HG02571 (cell line): Measurements from ENCODE around the gene MRLN.

Source experiments
- ATAC-seq: cut with Tn5 transposase; IDR thresholded peaks from one replicate; pipeline ENCODE4 v1.9.1; 2021; ENCODE audit warnings: mild to moderate bottlenecking, moderate library complexity; ENCODE audit not compliant: unreplicated experiment

MRLN gene

DNA sequence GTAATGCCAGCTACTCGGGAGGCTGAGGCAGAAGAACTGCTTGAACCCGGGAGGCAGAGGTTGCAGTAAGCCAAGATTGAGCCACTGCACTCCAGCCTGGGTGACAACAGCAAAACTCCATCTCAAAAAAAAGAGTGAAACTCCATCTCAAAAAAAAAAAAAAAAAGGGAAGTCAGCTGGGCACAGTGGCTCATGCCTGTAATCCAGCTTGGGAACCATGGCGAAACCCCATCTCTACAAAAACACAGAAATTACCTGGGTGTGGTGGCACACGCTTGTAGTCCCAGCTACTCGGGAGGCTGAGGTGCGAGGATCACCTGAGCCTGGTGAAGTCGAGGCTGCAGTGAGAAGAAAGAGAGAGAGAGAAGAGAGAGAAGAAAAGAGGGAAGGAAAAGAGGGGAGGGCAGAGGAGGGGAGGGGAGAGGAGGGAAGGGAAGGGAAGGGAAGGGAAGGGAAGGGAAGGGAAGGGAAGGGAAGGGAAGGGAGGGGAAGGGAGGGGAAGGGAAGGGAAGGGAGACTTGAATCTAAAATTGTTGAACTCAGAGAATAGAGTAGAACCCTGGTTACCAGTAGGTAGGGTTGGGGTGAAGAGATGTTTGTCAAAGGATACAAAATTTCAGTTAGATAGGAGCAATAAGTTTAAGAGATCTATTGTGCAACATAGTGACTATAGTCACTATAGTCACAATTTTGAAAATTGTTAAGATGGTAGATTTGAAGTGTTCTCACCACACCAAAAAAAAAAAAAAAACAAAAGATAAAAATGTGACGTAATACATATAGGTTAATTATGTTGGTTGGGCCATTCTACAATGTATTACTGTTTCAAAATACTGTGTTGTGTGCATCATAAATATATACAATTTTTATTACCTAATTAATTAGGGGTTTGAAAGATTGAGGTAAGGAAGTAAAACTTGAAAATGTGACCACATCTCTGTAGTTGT is 46.1 kb downstream of the MRLN start:
- ATAC-seq: no peak

- no peak for ATAC-seq
Measured at GRCh38 chr10:59705931-59706330, 47.3 kb downstream of the MRLN start.

- ATAC-seq: no peak
Measured at GRCh38 chr10:59704630-59705029, 48.6 kb downstream of the MRLN start.

DNA sequence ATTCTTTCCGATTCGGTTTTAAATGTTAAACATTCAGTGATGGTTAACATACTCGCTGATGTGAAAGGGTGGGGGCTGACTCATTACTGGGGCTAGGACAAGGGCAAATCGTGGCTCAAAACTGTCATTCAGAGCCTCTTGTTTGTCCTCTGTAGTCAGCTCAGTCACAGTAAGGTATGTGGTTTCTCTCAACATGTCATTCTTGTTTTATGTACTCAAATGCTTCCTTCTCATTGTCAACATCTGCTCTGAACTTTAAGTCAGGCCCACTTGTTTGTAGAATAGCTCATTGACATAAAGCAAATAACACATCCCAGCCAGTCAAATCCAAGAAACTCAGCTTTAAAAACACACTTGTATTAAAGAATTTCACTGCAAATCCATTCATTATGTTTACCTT is 50.9 kb downstream of the MRLN start:
- no peak for ATAC-seq

DNA sequence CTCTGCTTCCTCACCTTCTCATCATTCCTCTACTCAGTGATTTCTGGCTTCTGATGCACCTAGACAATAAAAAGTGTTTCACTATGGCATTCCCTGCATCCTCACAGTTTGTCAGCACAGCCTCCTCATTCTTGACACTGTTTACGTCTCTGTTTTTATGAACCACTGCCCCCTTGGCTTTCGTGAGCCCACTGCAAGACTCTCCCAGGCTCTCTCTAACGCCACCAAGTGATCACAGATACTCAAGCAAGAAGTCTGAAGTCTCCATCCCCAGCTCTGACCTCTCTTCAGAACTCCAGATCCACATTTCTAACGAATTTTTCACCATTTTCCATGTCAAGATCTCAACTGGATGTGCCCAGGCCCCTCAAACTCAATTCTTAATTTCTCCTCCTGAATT is 52.5 kb downstream of the MRLN start:
- no peak for ATAC-seq

GRCh38 chr10:59698326-59698725 is 54.9 kb downstream of the MRLN start:
- no peak for ATAC-seq

DNA sequence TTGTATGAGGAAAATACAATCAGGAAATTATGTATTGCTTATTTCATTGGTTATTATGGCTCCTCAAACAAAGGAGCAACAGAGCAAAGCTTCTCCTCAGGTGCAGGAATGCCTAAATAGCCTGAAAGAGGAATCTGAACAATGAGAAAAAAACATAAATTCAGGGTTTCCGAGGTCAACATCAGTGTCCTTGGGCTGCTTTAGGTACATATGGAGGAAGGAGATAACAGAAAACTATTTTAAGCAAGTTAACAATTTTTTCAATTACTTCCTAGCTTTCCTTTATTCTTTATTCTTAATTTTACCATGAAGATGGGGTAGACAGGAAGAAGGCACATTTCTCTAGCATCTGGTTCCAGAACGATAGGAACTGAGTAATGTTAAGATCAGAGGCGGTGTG is 57.6 kb downstream of the MRLN start:
- no peak for ATAC-seq

DNA sequence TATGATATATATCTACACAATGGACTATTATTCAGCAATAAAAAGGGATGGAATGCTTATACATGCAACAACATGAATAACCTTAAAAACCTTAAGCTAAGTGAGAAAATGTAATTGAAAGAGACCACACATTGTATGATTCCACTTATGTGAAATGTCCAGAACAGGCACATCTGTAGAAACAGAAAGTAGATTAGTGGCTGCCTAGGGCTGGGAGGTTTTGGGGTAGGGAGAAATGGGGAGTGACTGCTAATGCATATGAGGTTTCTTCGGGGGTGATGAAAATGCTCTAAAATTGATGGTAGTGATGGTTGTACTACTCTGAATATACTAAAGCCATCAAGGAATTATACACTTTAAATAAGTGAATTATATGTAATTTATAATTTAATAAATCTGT is 58.3 kb downstream of the MRLN start:
- no peak for ATAC-seq

- ATAC-seq: no peak
Measured at GRCh38 chr10:59692113-59692512, 61.1 kb downstream of the MRLN start.

- no peak for ATAC-seq
Measured at GRCh38 chr10:59688921-59689351, 64.3 kb downstream of the MRLN start.

DNA sequence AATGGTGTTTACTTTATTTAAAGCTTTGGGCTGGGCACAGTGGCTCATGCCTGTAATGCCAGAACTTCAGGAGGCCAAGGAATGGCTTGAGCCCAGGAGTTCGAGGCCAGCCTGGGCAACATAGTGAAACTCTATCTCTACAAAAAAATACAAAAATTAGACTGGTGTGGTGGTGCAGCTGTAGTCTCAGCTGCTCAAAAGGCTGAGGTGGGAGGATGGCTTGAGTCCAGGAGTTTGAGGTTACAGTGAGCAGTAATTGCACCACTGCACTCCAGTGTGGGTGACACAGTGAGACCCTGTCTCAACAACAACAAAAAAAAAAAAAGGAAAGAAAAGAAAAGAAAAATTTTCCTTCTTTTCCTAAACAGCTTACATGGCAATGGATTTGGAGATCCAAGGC is 65.6 kb downstream of the MRLN start:
- no peak for ATAC-seq
